Large intestine (tissue), 3 donors: ENCODE data around the gene CENPX. TPM values are rescaled to one million over a fixed set of nuclear protein-coding genes. Genes with fewer than 3 reads are reported as not detected.

Source experiments
- DNase-seq, 2 donors: peaks; one replicate each; pipeline versions ENCODE4 v3.0.0 to v3.0.0-alpha.2; 2013
- H3K27ac ChIP-seq: one replicate; pipeline ENCODE4 v1.5.1; 2013; ENCODE audit warnings: low read length
- H3K27me3 ChIP-seq: 2 replicates; pipeline ENCODE4 v1.6.1; 2013; ENCODE audit warnings: low read length; ENCODE audit not compliant: control insufficient read depth, insufficient read depth
- H3K36me3 ChIP-seq: 2 replicates; pipeline ENCODE4 v1.6.1; 2013; ENCODE audit warnings: low read length; ENCODE audit not compliant: control insufficient read depth, insufficient read depth
- H3K4me1 ChIP-seq: one replicate; pipeline ENCODE4 v1.6.1; 2013; ENCODE audit warnings: low read length; ENCODE audit not compliant: control insufficient read depth, insufficient read depth
- H3K4me3 ChIP-seq: one replicate; pipeline ENCODE4 v1.5.1; 2013; ENCODE audit warnings: low read length
- H3K9me3 ChIP-seq: one replicate; pipeline ENCODE4 v1.6.1; 2013; ENCODE audit warnings: mild to moderate bottlenecking, low read depth, low read length, moderate library complexity; ENCODE audit not compliant: control insufficient read depth
- WGBS: methylation state at CpG from one replicate; pipeline ENCODE4 v1.1.5; 2013; ENCODE audit warnings: low lambda C conversion rate; ENCODE audit not compliant: insufficient coverage; 5-methylcytosine and 5-hydroxymethylcytosine counted together
- polyA plus RNA-seq: library from polyadenylated mRNA; unstranded; fragments of 120-200 nt; gene quantifications from one replicate; pipeline ENCODE4 v1.2.1, GENCODE V29; 2013

Gene CENPX
- polyA plus RNA-seq, 1 donor: 48.0 TPM

GRCh38 chr17:82055023-82055964, 32.6 kb upstream of the CENPX start:
- H3K27ac ChIP-seq: no peak overlapping the region
- DNase-seq: no peak
- H3K4me1 ChIP-seq: peaks cover 14% of the 10 kb centered on the region
- no peaks in the 10 kb centered on the region for H3K27me3 ChIP-seq
- WGBS: no CpG with 5 or more reads among the region's 26 CpGs
- no peak overlapping the region for H3K4me3 ChIP-seq
- H3K36me3 ChIP-seq: peaks cover 72% of the 10 kb centered on the region
- no peaks in the 10 kb centered on the region for H3K9me3 ChIP-seq

- no CpG with 5 or more reads among the region's 38 CpGs for WGBS
- no peaks in the 10 kb centered on the region for H3K9me3 ChIP-seq
- no peak overlapping the region for H3K27ac ChIP-seq
- no peak overlapping the region for H3K4me3 ChIP-seq
- peaks cover 71% of the 10 kb centered on the region for H3K36me3 ChIP-seq
- no peaks in the 10 kb centered on the region for H3K27me3 ChIP-seq
- H3K4me1 ChIP-seq: peaks cover 18% of the 10 kb centered on the region
- no peak for DNase-seq
Observed at GRCh38 chr17:82054351-82055022, 31.8 kb upstream of the CENPX start.

DNA sequence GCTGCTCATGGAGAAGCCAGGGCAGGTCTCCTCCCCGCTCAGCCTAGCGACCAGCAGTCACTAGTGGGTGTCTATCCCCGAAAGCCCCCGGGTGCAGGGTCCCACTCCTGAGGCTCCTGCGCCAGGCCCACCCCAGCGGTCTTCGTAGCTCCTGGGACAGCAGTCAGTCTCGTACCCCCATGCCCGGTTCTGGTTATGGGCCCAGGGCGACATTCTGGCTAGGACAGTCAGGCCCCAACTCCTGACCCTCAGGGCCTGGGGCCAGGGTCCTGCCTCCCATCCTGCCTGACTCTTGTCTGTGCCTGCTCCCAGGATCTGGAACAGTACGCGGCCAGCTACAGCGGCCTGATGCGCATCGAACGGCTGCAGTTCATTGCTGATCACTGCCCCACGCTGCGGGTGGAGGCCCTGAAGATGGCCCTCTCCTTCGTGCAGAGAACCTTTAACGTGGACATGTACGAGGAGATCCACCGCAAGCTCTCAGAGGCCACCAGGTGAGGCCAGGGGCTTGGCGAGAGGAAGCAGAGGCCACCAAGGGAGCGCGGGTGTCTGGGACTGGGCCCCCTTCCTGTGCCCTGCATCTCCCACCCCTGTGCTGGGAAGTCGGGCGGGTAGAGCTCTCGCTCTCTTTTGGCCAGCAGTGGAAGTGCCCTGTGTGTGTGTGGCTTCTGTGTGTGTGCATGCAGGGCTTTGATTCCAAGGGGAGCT, 31.0 kb upstream of the CENPX start:
- Histone ChIP-seq H3K36me3 (peaks cover 72% of the 10 kb centered on the region), H3K4me3 (no peak overlapping the region), H3K27ac (no peak overlapping the region), H3K27me3 (no peaks in the 10 kb centered on the region), H3K4me1 (peaks cover 18% of the 10 kb centered on the region), H3K9me3 (no peaks in the 10 kb centered on the region)
- DNase-seq: no peak
- WGBS: no CpG with 5 or more reads among the region's 28 CpGs

GRCh38 chr17:82053130-82053529, 30.5 kb upstream of the CENPX start:
- peaks cover 18% of the 10 kb centered on the region for H3K4me1 ChIP-seq
- 100% methylated on average over 2 of the region's 19 CpGs for WGBS
- peaks cover 72% of the 10 kb centered on the region for H3K36me3 ChIP-seq
- H3K4me3 ChIP-seq: peak overlapping the region; percentile 73
- H3K9me3 ChIP-seq: no peaks in the 10 kb centered on the region
- no peak for DNase-seq
- H3K27ac ChIP-seq: no peak overlapping the region
- no peaks in the 10 kb centered on the region for H3K27me3 ChIP-seq

GRCh38 chr17:82052638-82053059, 30.0 kb upstream of the CENPX start:
- no CpG with 5 or more reads among the region's 19 CpGs for WGBS
- no peak for DNase-seq
- Histone ChIP-seq H3K4me1 (peaks cover 18% of the 10 kb centered on the region), H3K27me3 (no peaks in the 10 kb centered on the region), H3K9me3 (no peaks in the 10 kb centered on the region), H3K4me3 (peak overlapping the region; percentile 73), H3K27ac (no peak overlapping the region), H3K36me3 (peaks cover 72% of the 10 kb centered on the region)

- Histone ChIP-seq H3K27ac (no peak within 1 kb of the TSS), H3K9me3 (no peaks in the 10 kb centered on the region), H3K36me3 (peaks cover 72% of the 10 kb centered on the region), H3K27me3 (no peaks in the 10 kb centered on the region), H3K4me1 (peaks cover 18% of the 10 kb centered on the region), H3K4me3 (peak within 1 kb of the TSS; percentile 73)
- no CpG with 5 or more reads among the region's 94 CpGs for WGBS
- DNase-seq: peak; percentile 56 to 79
Observed at GRCh38 chr17:82051776-82052637, 29.3 kb upstream of the CENPX start, which contains the start of the genes GPS1 and RFNG. GPS1 (plus strand) TSS chr17:82051898; CDS start chr17:82051932, 34 bp downstream. RFNG (minus strand) TSS chr17:82051811; CDS start chr17:82051766, 45 bp downstream.

DNA sequence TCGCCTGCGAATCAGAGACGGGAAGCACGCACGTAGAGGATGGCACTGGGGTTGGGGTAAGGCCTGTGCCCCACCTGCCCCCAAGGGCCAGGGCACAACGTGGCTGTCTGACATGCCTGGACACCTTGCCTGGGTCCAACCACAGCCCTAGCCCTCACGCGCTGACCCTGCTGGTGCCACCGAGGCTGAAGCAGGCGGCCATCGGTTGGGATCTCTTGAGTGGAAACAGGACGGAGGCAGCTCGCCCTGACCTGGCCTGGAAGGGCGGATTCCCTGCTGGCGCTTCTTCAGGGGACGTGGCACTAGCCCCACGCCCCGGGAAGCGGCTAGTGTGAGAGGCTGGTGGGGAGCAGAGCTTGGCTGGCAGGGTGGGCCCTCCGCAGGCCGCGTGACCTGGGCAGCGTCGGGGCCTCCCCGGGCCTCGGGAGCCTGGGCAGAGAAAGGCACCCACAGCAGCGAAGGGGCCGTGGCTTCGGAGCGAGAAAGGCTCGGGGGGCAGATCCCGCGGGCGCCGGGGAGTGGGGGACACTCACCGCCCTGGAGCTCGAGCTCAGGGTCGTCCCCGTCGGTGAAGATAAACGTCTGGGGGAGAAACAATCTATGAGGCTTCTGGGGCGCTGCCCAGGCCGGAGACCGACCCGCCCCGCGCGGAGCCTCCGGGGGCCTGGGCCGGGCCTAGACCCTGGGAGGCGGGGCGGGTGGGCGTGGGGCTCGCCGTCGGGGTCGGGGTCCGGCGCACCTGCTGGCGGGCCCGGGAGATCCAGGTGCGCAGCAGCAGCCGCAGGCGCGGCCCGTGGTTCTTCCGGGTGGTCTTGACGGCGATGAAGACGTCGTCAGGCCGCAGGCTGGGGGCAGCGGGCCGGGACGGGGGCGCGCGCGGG, 28.3 kb upstream of the CENPX start:
- peak in 1 of 2 donors; percentile 32 for DNase-seq
- WGBS: no CpG with 5 or more reads among the region's 79 CpGs
- Histone ChIP-seq H3K9me3 (no peaks in the 10 kb centered on the region), H3K4me3 (peak overlapping the region; percentile 69), H3K27me3 (no peaks in the 10 kb centered on the region), H3K4me1 (peaks cover 18% of the 10 kb centered on the region), H3K36me3 (peaks cover 65% of the 10 kb centered on the region), H3K27ac (no peak overlapping the region)

DNA sequence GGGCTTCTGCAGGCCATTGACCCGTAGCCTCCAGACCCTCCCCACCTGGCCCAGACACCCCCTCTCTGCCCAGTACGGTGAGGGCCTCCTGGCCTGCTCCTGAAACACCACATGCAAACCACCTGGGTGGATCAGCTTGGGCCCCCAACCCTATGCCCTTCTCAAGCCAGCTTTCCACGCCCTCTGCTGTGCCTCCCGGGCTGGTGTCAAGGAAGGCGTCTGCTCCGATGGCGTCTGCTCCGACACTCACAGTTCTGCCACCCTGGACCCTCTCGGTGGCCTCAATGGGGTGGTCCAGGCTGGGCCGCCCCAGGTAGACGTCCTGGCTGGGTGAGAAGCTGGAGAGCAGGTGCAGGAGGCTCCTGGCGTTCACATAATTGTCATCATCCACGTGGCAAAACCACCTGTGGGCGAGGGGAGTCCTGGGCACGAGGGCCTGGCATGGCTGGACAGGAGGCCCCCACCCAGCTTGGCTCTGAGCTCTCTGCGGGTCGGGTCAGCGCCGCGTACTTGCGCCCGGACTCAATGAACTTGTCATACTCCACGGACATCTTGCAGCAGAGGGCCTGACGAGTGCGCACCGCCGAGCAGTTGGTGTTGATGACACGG, 27.6 kb upstream of the CENPX start:
- no peak for DNase-seq
- Histone ChIP-seq H3K27me3 (no peaks in the 10 kb centered on the region), H3K4me1 (peaks cover 18% of the 10 kb centered on the region), H3K27ac (no peak overlapping the region), H3K36me3 (peaks cover 59% of the 10 kb centered on the region), H3K4me3 (peak overlapping the region; percentile 69), H3K9me3 (no peaks in the 10 kb centered on the region)
- no CpG with 5 or more reads among the region's 28 CpGs for WGBS
